GM23338 (cell line): ENCODE data around the gene CDX1. TPM values are rescaled to one million over a fixed set of nuclear protein-coding genes. Genes with fewer than 3 reads are reported as not detected.

Experiments used
- ATAC-seq: fragments of 200-7000 bp; cut with Tn5 transposase; 3 replicates; pipeline ENCODE4 v1.9.1; 2020
- DNase-seq: peaks from one replicate; pipeline ENCODE4 v3.0.0-alpha.2; 2015; ENCODE audit warnings: low spot score
- H2AFZ ChIP-seq: fragments of 200-600 bp; sonication (generic); 2 replicates; pipeline ENCODE4 v1.8.0; 2016; ENCODE audit warnings: antibody characterized with exemption, mild to moderate bottlenecking, moderate library complexity
- H3F3A ChIP-seq: fragments of 200-600 bp; sonication (generic); replicated peaks from 2 replicates; pipeline ENCODE4 v1.8.0; 2017; ENCODE audit warnings: antibody characterized with exemption, mixed run types, low read depth
- H3K27ac ChIP-seq: fragments of 200-600 bp; sonication (generic); 2 replicates; pipeline ENCODE4 v1.6.1; 2016; ENCODE audit warnings: low read depth
- H3K27me3 ChIP-seq: fragments of 200-600 bp; sonication (generic); 2 replicates; pipeline ENCODE4 v1.8.0; 2016; ENCODE audit warnings: mild to moderate bottlenecking, mixed run types, moderate library complexity; ENCODE audit not compliant: insufficient read depth
- H3K36me3 ChIP-seq: fragments of 200-600 bp; sonication (generic); 2 replicates; pipeline ENCODE4 v1.8.0; 2016; ENCODE audit warnings: mild to moderate bottlenecking; ENCODE audit not compliant: insufficient read depth
- H3K4me1 ChIP-seq: fragments of 200-600 bp; sonication (generic); 2 replicates; pipeline ENCODE4 v1.8.0; 2016; ENCODE audit warnings: mild to moderate bottlenecking, moderate library complexity; ENCODE audit not compliant: insufficient read depth
- H3K4me2 ChIP-seq: fragments of 200-600 bp; sonication (generic); 2 replicates; pipeline ENCODE4 v1.7.1; 2017; ENCODE audit warnings: mixed run types
- H3K4me3 ChIP-seq: fragments of 200-600 bp; sonication (generic); 2 replicates; pipeline ENCODE4 v1.6.1; 2016; ENCODE audit warnings: mixed run types
- H3K79me2 ChIP-seq: fragments of 200-600 bp; sonication (generic); replicated peaks from 2 replicates; pipeline ENCODE4 v1.8.0; 2017; ENCODE audit warnings: mild to moderate bottlenecking; ENCODE audit not compliant: insufficient read depth
- H3K9me2 ChIP-seq: fragments of 200-600 bp; sonication (generic); 2 replicates; pipeline ENCODE4 v1.8.0; 2017; ENCODE audit not compliant: insufficient read depth
- H4K20me1 ChIP-seq: fragments of 200-600 bp; sonication (generic); replicated peaks from 2 replicates; pipeline ENCODE4 v1.8.0; 2017; ENCODE audit warnings: mild to moderate bottlenecking; ENCODE audit not compliant: insufficient read depth
- H3K27ac Mint-ChIP-seq: 2 replicates; pipeline ENCODE4 v1.8.0; 2020; ENCODE audit warnings: inconsistent platforms, mild to moderate bottlenecking, moderate library complexity, mixed read lengths
- H3K27me3 Mint-ChIP-seq: 3 replicates; pipeline ENCODE4 v1.8.0; 2022; ENCODE audit warnings: low read depth, mild to moderate bottlenecking, moderate library complexity, mixed read lengths, inconsistent platforms; ENCODE audit not compliant: insufficient read depth, poor library complexity
- H3K36me3 Mint-ChIP-seq: 3 replicates; pipeline ENCODE4 v1.8.0; 2021; ENCODE audit warnings: low read depth, mild to moderate bottlenecking, inconsistent platforms, moderate library complexity, mixed read lengths
- H3K4me1 Mint-ChIP-seq: 3 replicates; pipeline ENCODE4 v1.8.0; 2020; ENCODE audit warnings: mild to moderate bottlenecking, inconsistent platforms, mixed read lengths
- H3K4me3 Mint-ChIP-seq: 3 replicates; pipeline ENCODE4 v1.8.0; 2021; ENCODE audit warnings: moderate library complexity, mild to moderate bottlenecking, inconsistent platforms, mixed read lengths
- H3K9me3 Mint-ChIP-seq: 3 replicates; pipeline ENCODE4 v1.8.0; 2020; ENCODE audit warnings: moderate library complexity, mild to moderate bottlenecking, inconsistent platforms, mixed read lengths
- CREB1 ChIP-seq: fragments of 250-450 bp; sonication (Bioruptor Pico); IDR thresholded peaks from 2 replicates; pipeline ENCODE4 v1.5.0; 2020; ENCODE audit warnings: low read depth, mild to moderate bottlenecking, moderate library complexity
- EZH2phosphoT487 ChIP-seq: fragments of 200-600 bp; sonication (generic); IDR thresholded peaks from one replicate; pipeline ENCODE4 v1.8.1; 2018; ENCODE audit warnings: antibody characterized with exemption; ENCODE audit not compliant: unreplicated experiment
- NANOG ChIP-seq: IDR thresholded peaks from 2 replicates; pipeline ENCODE4 v1.6.1; 2016; ENCODE audit warnings: antibody characterized with exemption, borderline replicate concordance
- POLR2AphosphoS5 ChIP-seq: IDR thresholded peaks from 2 replicates; pipeline ENCODE4 v1.6.1; 2016; ENCODE audit warnings: antibody characterized with exemption, low read depth
- ZNF114 ChIP-seq: fragments of 250-450 bp; sonication (Bioruptor Pico); IDR thresholded peaks from 2 replicates; pipeline ENCODE4 v1.5.0; 2020; ENCODE audit warnings: mild to moderate bottlenecking, moderate library complexity
- ZNF331 ChIP-seq: fragments of 250-450 bp; sonication (Bioruptor Pico); IDR thresholded peaks from 2 replicates; pipeline ENCODE4 v1.5.0; 2020; ENCODE audit warnings: low read depth, mild to moderate bottlenecking, moderate library complexity
- polyA plus RNA-seq: library from polyadenylated mRNA; unstranded; fragments of >200 nt; fragmentation: Nextera tagmentation; extraction: Ambion mirVana; gene quantifications from 2 replicates; pipeline ENCODE4 v1.2.1, GENCODE V29; 2016
- total RNA-seq: library from RNA; depleted of rRNA; stranded (reverse); fragments of >200 nt; shearing (Covaris generic); gene quantifications from 2 replicates; pipeline ENCODE4 v1.2.3, GENCODE V29; 2014
- TF ChIP-seq, protein P1 (sequence below): IDR thresholded peaks from 2 replicates; pipeline ENCODE4 v1.6.1; 2016; ENCODE audit warnings: antibody characterized with exemption
- TF ChIP-seq, protein P2 (sequence below): fragments of 250-450 bp; sonication (Bioruptor Pico); IDR thresholded peaks from 2 replicates; pipeline ENCODE4 v1.5.0; 2020; ENCODE audit warnings: mild to moderate bottlenecking, moderate library complexity
- TF ChIP-seq, protein P3 (sequence below), 2 experiments: fragments of 200-600 bp in 1 of 2; sonication (generic) in 1 of 2; conservative IDR thresholded peaks; 2 replicates each; pipeline versions ENCODE4 v1.5.1 to v1.6.1; 2016 to 2017; ENCODE audit warnings: antibody characterized with exemption in 2 of 2, low read depth in 2 of 2, mild to moderate bottlenecking in 2 of 2, moderate library complexity in 1 of 2

Gene CDX1
- total and polyA plus RNA-seq, 2 experiments from 2014 or later: not detected

DNA sequence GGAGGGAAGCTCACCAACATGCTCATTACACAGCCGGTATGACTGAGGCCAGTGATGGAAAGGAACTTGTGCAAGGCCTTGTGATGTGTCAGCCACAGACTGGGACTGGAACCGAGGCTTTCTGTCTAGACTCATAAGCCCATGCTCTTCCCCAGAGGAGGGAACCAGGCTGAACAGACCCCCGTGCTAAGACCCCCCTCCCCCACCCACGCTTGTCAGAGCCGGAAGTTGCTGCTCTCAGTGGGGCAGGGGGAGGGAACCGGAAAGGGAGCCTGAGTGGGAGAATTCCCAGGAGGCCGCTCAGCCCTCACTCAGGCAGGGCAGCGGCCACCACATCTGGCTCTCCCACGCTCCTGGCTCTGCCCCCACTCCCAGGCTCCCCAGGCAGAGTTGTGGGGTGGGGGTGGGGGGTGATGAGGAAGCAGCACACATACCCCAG is 6.8 kb upstream of the CDX1 start:
- H3K36me3 ChIP-seq: no peaks in the 10 kb centered on the region
- no peak overlapping the region for H3K4me3 ChIP-seq
- peaks cover 13% of the 10 kb centered on the region for H3K27me3 ChIP-seq
- Mint-ChIP-seq H3K4me3 (no peak overlapping the region), H3K27me3 (peaks cover 25% of the 10 kb centered on the region), H3K9me3 (no peaks in the 10 kb centered on the region), H3K36me3 (no peaks in the 10 kb centered on the region), H3K4me1 (peaks cover 34% of the 10 kb centered on the region), H3K27ac (no peak overlapping the region)
- H3K9me2 ChIP-seq: no peaks in the 10 kb centered on the region
- H3K4me2 ChIP-seq: no peak overlapping the region
- no peaks in the 10 kb centered on the region; the same call in 1 of the 2 replicates for H4K20me1 ChIP-seq
- peaks cover 13% of the 10 kb centered on the region; the same call in 1 of the 2 replicates for H3K4me1 ChIP-seq
- H3K79me2 ChIP-seq: no peaks in the 10 kb centered on the region
- 0 out of 2 replicates have a peak, but pooled peaks cover 4% of the 10 kb centered on the region for H3F3A ChIP-seq
- H3K27ac ChIP-seq: no peak overlapping the region
- DNase-seq: peak; percentile 34
- TF ChIP-seq, protein P1, sequence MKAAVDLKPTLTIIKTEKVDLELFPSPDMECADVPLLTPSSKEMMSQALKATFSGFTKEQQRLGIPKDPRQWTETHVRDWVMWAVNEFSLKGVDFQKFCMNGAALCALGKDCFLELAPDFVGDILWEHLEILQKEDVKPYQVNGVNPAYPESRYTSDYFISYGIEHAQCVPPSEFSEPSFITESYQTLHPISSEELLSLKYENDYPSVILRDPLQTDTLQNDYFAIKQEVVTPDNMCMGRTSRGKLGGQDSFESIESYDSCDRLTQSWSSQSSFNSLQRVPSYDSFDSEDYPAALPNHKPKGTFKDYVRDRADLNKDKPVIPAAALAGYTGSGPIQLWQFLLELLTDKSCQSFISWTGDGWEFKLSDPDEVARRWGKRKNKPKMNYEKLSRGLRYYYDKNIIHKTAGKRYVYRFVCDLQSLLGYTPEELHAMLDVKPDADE: no peak
- no peak for TF ChIP-seq EZH2phosphoT487
- no peak for TF ChIP-seq POLR2AphosphoS5
- TF ChIP-seq NANOG: no peak
- no peak for TF ChIP-seq CREB1
- ATAC-seq: no peak
- no peak overlapping the region for H2AFZ ChIP-seq

DNA sequence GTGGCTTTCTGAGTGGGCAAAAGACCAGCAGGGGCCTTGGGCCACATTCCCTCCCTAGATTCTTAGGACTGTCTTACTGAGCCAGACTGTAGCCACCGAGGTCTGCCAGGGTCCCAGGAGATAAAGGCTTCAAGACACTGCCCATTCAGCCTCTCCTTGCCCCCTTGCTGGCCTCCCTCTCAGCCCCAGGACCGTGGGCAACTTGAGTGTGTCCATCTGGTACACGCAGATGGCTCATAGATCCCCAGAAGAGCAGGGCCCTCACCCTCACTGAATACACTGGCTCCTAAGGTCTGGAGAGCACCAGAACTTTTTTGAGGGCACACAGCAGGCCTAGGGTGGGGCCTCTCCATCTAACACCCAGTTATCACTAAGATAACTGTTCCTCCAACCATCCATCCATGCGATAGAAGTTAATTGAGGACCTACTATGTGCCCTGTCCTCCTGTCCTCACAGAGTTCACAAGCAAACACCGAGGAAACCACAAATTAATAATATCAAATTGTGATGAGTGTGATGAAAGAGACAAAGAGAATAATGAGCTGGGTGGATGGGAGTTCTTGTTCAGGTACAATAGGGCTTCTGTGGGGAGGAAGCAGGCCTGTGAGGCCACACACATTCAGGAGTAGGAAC is 6.0 kb upstream of the CDX1 start:
- H4K20me1 ChIP-seq: peaks cover 4% of the 10 kb centered on the region; the same call in 1 of the 2 replicates
- DNase-seq (no peak), ATAC-seq (no peak)
- H3K27ac ChIP-seq: no peak overlapping the region
- H3K4me1 ChIP-seq: peaks cover 5% of the 10 kb centered on the region; the same call in 1 of the 2 replicates
- H3K36me3 ChIP-seq: no peaks in the 10 kb centered on the region
- Mint-ChIP-seq H3K4me1 (peaks cover 26% of the 10 kb centered on the region), H3K27ac (no peak overlapping the region), H3K27me3 (peaks cover 33% of the 10 kb centered on the region), H3K36me3 (no peaks in the 10 kb centered on the region), H3K4me3 (no peak overlapping the region), H3K9me3 (no peaks in the 10 kb centered on the region)
- no peak overlapping the region for H3K4me2 ChIP-seq
- H3F3A ChIP-seq: 0 out of 2 replicates have a peak, but pooled peaks cover 4% of the 10 kb centered on the region
- no peak overlapping the region for H3K4me3 ChIP-seq
- no peaks in the 10 kb centered on the region for H3K9me2 ChIP-seq
- H3K27me3 ChIP-seq: peaks cover 21% of the 10 kb centered on the region
- no peaks in the 10 kb centered on the region for H3K79me2 ChIP-seq
- no peak overlapping the region for H2AFZ ChIP-seq
- TF ChIP-seq, protein P2, sequence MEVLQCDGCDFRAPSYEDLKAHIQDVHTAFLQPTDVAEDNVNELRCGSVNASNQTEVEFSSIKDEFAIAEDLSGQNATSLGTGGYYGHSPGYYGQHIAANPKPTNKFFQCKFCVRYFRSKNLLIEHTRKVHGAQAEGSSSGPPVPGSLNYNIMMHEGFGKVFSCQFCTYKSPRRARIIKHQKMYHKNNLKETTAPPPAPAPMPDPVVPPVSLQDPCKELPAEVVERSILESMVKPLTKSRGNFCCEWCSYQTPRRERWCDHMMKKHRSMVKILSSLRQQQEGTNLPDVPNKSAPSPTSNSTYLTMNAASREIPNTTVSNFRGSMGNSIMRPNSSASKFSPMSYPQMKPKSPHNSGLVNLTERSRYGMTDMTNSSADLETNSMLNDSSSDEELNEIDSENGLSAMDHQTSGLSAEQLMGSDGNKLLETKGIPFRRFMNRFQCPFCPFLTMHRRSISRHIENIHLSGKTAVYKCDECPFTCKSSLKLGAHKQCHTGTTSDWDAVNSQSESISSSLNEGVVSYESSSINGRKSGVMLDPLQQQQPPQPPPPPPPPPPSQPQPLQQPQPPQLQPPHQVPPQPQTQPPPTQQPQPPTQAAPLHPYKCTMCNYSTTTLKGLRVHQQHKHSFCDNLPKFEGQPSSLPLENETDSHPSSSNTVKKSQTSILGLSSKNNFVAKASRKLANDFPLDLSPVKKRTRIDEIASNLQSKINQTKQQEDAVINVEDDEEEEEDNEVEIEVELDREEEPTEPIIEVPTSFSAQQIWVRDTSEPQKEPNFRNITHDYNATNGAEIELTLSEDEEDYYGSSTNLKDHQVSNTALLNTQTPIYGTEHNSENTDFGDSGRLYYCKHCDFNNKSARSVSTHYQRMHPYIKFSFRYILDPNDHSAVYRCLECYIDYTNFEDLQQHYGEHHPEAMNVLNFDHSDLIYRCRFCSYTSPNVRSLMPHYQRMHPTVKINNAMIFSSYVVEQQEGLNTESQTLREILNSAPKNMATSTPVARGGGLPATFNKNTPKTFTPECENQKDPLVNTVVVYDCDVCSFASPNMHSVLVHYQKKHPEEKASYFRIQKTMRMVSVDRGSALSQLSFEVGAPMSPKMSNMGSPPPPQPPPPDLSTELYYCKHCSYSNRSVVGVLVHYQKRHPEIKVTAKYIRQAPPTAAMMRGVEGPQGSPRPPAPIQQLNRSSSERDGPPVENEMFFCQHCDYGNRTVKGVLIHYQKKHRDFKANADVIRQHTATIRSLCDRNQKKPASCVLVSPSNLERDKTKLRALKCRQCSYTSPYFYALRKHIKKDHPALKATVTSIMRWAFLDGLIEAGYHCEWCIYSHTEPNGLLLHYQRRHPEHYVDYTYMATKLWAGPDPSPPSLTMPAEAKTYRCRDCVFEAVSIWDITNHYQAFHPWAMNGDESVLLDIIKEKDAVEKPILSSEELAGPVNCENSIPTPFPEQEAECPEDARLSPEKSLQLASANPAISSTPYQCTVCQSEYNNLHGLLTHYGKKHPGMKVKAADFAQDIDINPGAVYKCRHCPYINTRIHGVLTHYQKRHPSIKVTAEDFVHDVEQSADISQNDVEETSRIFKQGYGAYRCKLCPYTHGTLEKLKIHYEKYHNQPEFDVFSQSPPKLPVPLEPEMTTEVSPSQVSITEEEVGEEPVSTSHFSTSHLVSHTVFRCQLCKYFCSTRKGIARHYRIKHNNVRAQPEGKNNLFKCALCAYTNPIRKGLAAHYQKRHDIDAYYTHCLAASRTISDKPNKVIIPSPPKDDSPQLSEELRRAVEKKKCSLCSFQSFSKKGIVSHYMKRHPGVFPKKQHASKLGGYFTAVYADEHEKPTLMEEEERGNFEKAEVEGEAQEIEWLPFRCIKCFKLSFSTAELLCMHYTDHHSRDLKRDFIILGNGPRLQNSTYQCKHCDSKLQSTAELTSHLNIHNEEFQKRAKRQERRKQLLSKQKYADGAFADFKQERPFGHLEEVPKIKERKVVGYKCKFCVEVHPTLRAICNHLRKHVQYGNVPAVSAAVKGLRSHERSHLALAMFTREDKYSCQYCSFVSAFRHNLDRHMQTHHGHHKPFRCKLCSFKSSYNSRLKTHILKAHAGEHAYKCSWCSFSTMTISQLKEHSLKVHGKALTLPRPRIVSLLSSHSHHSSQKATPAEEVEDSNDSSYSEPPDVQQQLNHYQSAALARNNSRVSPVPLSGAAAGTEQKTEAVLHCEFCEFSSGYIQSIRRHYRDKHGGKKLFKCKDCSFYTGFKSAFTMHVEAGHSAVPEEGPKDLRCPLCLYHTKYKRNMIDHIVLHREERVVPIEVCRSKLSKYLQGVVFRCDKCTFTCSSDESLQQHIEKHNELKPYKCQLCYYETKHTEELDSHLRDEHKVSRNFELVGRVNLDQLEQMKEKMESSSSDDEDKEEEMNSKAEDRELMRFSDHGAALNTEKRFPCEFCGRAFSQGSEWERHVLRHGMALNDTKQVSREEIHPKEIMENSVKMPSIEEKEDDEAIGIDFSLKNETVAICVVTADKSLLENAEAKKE: no peak
- no peak for TF ChIP-seq ZNF331
- TF ChIP-seq ZNF114 (CRISPR knock-in tag): no peak
- TF ChIP-seq, protein P3, sequence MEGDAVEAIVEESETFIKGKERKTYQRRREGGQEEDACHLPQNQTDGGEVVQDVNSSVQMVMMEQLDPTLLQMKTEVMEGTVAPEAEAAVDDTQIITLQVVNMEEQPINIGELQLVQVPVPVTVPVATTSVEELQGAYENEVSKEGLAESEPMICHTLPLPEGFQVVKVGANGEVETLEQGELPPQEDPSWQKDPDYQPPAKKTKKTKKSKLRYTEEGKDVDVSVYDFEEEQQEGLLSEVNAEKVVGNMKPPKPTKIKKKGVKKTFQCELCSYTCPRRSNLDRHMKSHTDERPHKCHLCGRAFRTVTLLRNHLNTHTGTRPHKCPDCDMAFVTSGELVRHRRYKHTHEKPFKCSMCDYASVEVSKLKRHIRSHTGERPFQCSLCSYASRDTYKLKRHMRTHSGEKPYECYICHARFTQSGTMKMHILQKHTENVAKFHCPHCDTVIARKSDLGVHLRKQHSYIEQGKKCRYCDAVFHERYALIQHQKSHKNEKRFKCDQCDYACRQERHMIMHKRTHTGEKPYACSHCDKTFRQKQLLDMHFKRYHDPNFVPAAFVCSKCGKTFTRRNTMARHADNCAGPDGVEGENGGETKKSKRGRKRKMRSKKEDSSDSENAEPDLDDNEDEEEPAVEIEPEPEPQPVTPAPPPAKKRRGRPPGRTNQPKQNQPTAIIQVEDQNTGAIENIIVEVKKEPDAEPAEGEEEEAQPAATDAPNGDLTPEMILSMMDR (conservative IDR thresholded peaks at IDR 0.05; ENCODE audit: low read depth in 2 of 2): no peak
